GM21717 (cell line): ENCODE results near the gene ARHGEF26.
"Not testable (repeated sequence)": the region's sequence is repeated elsewhere in the genome, so short reads cannot be mapped to it uniquely, and the experiment has no call there.

Experiments used
- ATAC-seq: cut with Tn5 transposase; IDR thresholded peaks from one replicate; pipeline ENCODE4 v1.9.1; 2021; ENCODE audit warnings: mild to moderate bottlenecking, moderate library complexity; ENCODE audit not compliant: unreplicated experiment

The ARHGEF26 gene, protein sequence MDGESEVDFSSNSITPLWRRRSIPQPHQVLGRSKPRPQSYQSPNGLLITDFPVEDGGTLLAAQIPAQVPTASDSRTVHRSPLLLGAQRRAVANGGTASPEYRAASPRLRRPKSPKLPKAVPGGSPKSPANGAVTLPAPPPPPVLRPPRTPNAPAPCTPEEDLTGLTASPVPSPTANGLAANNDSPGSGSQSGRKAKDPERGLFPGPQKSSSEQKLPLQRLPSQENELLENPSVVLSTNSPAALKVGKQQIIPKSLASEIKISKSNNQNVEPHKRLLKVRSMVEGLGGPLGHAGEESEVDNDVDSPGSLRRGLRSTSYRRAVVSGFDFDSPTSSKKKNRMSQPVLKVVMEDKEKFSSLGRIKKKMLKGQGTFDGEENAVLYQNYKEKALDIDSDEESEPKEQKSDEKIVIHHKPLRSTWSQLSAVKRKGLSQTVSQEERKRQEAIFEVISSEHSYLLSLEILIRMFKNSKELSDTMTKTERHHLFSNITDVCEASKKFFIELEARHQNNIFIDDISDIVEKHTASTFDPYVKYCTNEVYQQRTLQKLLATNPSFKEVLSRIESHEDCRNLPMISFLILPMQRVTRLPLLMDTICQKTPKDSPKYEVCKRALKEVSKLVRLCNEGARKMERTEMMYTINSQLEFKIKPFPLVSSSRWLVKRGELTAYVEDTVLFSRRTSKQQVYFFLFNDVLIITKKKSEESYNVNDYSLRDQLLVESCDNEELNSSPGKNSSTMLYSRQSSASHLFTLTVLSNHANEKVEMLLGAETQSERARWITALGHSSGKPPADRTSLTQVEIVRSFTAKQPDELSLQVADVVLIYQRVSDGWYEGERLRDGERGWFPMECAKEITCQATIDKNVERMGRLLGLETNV

DNA sequence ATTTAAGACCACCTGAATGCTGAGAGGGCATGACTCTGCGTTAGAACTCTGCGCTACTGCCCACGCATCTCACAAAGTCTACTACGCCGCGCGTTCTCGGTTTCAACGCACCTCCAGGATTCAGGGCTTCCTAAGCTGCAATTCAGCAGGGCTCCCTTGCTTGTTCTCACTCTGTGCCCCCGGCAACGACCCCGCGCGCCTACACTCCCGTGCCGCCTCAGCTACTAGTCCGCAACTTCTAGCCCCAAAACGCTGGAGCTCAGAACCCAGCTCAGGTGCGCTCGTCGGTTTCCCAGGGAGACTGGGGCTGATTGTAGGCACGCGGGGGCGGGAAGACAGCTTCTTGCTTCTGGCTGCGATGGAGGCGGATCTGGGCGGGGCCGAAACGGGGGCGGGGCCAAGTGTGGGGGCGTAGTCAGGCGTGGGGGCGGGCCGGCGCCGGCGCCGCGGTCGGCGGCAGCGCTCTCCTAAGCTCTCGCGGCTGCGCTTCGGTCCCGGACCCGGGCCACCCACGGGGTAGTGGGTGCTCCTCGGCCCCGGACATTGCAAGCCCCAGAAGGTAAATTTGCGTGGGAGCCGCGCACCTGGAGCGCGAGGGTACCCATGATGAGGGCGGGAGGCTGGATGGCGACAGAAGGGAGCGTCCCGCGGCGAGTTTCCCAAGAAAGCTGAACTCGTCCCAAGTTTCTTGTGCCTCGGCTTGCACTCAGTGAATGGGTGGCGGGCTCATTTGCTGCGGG is at the start of gene ARHGEF26:
TSS of gene ARHGEF26 (plus strand) at position 430 of the 740 bp plus-strand sequence. CDS start 603 bp downstream, outside the sequence.
- ATAC-seq = no peak

DNA sequence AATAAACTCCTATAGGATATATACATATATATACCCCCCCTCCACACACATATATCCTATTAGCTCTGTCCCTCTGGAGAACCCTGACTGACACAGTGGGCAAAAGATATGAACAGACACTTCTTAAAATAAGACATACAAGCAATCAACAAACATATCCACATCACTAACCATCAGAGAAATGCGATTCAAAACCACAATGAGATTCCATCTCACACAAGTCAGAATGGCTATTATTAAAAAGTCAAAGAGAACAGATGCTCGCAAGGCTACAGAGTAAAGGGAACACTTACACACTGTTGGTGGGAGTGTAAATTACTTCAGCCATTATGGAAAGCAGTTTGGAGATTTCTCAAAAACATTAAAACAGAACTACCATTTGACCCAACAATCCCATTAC is 46.2 kb upstream of the ARHGEF26 start:
- no peak for ATAC-seq

- ATAC-seq = no peak
Observed at GRCh38 chr3:154078672-154079071, 42.5 kb upstream of the ARHGEF26 start.

GRCh38 chr3:154081305-154081704 is 39.9 kb upstream of the ARHGEF26 start:
- no peak for ATAC-seq

GRCh38 chr3:154085071-154085470 is 36.1 kb upstream of the ARHGEF26 start:
- ATAC-seq = no peak

DNA sequence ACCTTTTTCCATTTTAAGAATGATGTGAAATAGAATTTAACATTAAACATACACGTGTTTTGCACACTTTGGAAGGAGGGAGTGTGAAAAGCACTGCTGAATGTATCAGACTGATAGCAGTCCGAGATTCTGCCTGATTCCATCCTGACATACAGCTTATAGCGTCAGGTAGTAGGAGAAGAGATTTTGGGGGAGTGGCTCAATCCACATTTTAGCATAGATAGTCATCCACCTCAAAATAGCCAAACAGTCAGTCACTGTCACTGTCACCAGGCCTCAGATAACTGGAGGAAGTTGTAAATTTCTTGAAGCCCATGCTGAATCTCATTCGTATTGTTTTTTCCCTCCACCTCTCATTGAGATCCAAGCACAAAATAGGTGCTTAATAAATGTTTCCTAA is 35.4 kb upstream of the ARHGEF26 start:
- ATAC-seq = no peak

DNA sequence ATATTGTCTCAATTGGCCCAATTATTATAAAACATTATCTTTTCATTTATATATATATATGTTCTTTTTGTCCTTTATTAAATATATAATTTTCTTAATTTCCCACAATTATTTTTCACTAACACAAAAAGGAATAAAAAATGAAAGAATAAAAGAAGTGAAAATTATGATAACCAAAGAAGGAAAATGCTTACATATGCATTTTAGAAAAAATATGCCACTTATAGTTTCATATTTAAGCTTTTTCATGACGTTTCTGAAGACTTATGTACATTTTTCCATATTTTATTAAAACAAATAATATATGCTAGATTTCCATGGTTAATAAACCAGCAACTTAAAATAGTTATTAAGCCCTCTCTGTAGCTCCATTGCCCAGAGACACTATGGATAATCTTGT is 34.9 kb upstream of the ARHGEF26 start:
- no peak for ATAC-seq

GRCh38 chr3:154087756-154088480 is 33.3 kb upstream of the ARHGEF26 start:
- ATAC-seq = not testable (repeated sequence)

DNA sequence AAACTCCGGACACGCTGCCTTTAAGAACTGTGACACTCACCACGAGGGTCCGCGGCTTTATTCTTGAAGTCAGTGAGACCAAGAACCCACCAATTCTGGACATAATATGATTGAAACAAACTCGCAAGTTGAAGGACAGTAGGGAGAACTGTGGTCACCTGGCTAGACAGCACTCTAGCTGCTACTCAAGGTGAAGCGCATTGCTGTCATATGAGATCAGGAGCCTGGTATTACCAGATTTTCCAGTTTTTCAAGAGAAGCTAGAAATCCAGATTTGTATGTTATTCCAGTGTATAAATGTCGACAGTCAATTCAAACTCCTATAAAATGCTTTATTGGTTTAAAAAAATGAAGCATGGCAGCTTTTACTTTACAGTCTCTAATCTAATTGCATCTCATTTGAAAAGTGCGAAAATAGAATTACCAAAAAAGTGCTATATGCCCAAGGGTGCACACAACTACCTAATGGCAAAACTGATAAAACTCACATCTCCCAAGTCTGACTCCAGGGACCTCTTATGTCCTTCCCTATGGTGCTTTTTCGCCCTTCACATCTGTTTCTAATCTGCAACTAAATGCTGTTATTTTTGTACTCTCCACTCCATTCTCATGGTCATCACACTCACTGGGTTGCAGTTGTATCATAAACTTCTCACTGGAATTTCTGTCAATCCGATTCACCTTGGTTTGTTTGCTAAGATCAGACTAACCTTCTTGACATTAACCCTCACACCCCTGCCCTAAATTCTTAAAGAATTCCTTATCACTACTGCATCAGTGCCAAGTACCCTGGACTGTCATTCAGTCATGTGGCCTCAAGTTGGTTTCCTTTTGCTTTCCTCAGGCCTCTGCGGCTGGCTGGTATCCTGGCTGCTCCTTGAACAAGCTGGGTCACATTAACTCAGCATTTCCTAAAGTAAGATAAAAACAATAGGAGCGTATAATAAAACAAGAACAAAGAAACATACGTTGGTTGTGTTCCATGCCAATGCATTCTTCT is 31.5 kb upstream of the ARHGEF26 start:
- ATAC-seq = no peak

- ATAC-seq = no peak
Observed at GRCh38 chr3:154094051-154094450, 27.1 kb upstream of the ARHGEF26 start.

DNA sequence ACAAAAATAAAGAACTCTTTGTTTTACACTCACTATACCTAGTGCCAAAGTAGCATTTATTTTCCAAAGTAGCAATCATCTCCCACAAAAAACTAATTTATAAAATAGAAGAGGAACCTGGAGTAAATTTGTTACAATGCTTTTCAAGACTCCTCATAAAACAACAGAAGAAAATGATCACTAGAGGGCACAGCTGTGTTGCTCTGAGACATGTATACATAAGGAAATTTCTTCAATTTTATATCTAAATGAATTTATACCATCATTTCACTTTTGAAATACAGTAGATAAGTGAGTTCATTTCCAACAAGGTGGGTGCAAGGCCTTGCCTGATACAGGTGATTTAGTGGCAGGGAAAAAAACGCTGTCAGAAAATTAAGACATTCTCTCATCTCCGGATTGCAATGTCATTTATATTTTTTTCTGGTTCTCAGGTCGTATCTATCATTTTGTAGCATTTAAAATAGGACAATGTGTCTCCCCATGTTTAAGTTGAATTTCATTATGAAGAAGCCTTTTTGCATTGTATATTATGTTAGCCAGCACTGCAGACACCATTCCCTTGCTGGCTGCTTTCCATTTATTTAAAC is 25.3 kb upstream of the ARHGEF26 start:
- ATAC-seq = no peak

- ATAC-seq = no peak
Observed at GRCh38 chr3:154098376-154098775, 22.8 kb upstream of the ARHGEF26 start.

DNA sequence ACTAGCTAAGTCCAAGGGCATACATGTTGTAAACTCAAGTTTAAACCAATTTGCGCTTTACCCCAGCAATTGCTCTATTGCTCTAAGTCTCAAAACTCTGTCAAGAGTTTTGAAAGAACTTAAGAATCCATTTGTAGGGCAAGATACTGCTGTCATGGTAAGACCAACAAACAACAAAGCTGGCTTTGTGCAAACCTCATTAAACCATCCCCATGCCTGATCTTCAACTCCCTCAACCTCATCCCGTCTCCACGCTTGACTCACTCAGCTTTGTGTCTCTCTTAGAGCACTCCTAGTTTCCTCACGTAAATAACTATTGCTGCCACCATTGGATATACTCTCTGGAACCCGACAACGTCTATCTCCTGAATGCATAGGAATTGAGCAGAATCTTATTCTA is 20.6 kb upstream of the ARHGEF26 start:
- ATAC-seq = no peak

GRCh38 chr3:154101250-154101649 is 19.9 kb upstream of the ARHGEF26 start:
- no peak for ATAC-seq

DNA sequence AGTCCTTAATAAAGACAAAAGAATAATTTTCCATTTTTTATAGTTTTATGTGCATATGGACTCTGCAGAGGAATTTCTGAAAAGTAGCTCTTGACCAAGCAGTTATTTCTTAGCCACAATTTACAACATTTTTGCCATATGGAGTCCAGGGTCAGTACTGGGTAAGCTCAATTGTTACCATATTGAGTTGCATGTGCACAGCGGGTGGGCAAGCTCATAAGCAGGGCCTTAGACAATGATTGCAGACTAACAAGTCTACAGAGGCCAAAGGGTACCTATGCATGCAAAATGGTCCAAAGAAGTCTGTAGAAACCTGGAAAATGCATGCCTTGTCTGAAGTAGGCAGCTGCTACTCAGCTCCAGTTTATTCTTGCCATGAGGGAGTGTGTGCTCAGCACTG is 19.0 kb upstream of the ARHGEF26 start:
- ATAC-seq = no peak

DNA sequence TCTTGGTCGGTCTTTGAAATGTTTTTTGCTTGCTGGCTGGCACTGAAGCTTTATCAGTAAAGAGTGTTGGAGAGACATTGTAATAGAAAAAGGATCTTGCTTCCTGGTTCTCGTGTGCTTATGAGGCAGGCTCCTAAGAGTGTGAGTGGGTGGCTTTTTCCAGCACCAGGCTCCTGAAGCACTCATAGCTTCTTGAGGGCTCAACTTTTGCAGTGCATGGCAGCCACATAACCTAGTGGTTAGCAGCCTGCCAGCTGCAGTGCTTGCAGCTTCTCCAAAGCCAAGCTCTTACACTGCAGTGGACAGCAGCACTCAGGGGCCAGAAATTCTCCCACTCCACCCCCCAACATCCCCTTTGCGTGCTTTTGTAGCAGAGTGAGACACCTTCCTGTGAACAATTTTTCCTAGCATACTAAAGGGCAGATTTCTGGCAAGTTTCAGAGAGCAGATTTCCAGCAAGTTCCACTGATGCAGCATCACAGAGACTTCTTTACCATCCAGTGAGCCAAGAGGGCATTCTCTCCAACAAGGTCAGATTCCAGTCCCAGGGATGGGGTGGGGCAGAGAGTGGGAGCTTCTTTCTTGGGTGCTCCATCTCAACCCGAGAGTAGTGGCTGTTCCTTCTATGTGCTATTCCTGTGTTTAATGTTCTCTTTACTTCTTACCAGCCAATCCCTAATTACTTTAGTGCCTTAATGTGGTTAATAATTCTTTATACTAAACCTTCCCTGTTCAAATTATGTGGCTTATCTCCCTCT is 15.8 kb upstream of the ARHGEF26 start:
- no peak for ATAC-seq

DNA sequence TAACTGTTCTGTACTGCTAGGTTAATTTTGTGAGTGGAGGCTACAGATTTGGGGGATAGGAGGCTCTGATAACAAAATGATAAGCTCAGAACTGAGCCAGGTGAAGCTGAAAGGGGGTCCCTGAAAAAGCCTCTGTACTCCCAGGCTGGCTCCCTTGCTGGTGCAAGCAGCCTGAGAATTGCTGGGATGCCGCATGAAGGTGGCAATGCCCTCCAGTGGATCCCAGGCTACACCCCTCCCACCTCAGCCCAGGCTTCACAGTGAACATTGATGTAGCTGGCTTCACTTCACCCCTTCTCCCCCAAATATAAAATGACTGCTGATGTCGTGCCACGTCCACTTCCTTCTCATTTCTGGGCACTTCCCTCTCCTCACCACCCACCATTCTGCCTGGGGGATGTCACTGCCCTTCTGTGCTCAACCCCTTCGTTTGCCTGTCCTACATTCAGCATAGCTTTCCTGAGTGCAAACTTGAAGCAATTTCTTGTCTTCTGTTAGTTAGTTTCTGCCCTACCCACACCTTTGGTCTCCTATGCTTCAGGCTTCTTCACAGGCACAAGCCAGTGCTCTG is 9.7 kb upstream of the ARHGEF26 start:
- ATAC-seq = no peak
